GM10248 (cell line): Measurements from ENCODE around the gene PTK7.

Source experiments
- CTCF ChIA-PET: fragments of 300-600 bp; sonication (Branson Sonifier 250); formaldehyde crosslinking; extraction: SDS; loops from one replicate; lab custom pipeline; 2021; ENCODE audit warnings: antibody characterized with exemption; lab: Yijun Ruan, JAX
- POLR2A ChIA-PET: fragments of 350-650 bp; sonication (Branson Sonifier 250); formaldehyde crosslinking; extraction: SDS; loops from one replicate; lab custom pipeline; 2020; ENCODE audit warnings: antibody characterized with exemption; lab: Yijun Ruan, JAX
- DNase-seq: peaks from one replicate; pipeline ENCODE4 v3.0.0; 2012; ENCODE audit errors: extremely low spot score
- CTCF ChIP-seq: IDR thresholded peaks from 2 replicates; pipeline ENCODE4 v1.5.1; 2012; ENCODE audit warnings: mild to moderate bottlenecking, low read depth; ENCODE audit errors: extremely low read depth, missing control alignments, control extremely low read depth

Gene PTK7

GRCh38 chr6:43075670-43076463 is at the start of gene PTK7:
TSS of gene PTK7 (plus strand) at chr6:43076314. CDS start at chr6:43076489, 175 bp downstream.
- CTCF ChIA-PET, result interaction anchor here (2.2 kb wide), 1 partner anchor 68 kb away, joined by 8 read pairs; no protein-coding TSS in a partner anchor
- no peak for TF ChIP-seq CTCF
- DNase-seq, result no peak

GRCh38 chr6:43026365-43026764 is 49.7 kb upstream of the PTK7 start:
- no peak for TF ChIP-seq CTCF
- ChIA-PET POLR2A (no interaction called here), CTCF (interaction anchor here (1.2 kb wide), 1 partner anchor 14 kb away, joined by 3 read pairs; no protein-coding TSS in a partner anchor)
- DNase-seq, result no peak

More at GRCh38 chr6:43075670-43076463, at the start of gene PTK7:
- POLR2A ChIA-PET, result interaction anchor here (0.6 kb wide), 1 partner anchor 11 kb away, joined by 4 read pairs; no protein-coding TSS in a partner anchor

- no peak for TF ChIP-seq CTCF
- POLR2A ChIA-PET, result no interaction called here
- CTCF ChIA-PET, result interaction anchor here (1.0 kb wide), 1 partner anchor 11 kb away, joined by 3 read pairs; no protein-coding TSS in a partner anchor
- no peak for DNase-seq
Measured at GRCh38 chr6:43029120-43029519, 47.0 kb upstream of the PTK7 start.

- TF ChIP-seq CTCF, result no peak
- ChIA-PET POLR2A (no interaction called here), CTCF (no interaction called here)
- no peak for DNase-seq
Measured at GRCh38 chr6:43032326-43032725, 43.8 kb upstream of the PTK7 start.

- DNase-seq, result no peak
- no peak for TF ChIP-seq CTCF
- ChIA-PET CTCF (interaction anchor here (1.0 to 1.4 kb wide), 3 partner anchors 26 to 138 kb away, joined by 3 read pairs; partner anchors contain the start of genes KLC4 and MRPL2), POLR2A (interaction anchor here (1.6 kb wide), 1 partner anchor 19 kb away, joined by 10 read pairs; the partner anchor contains the start of gene KLHDC3)
Measured at GRCh38 chr6:43033496-43034189, 42.5 kb upstream of the PTK7 start.

- no peak for DNase-seq
- TF ChIP-seq CTCF, result no peak
- POLR2A ChIA-PET, result interaction anchor here (1.6 kb wide), 1 partner anchor 20 kb away, joined by 10 read pairs; the partner anchor contains the start of gene KLHDC3
- CTCF ChIA-PET, result interaction anchor here (1.0 to 1.4 kb wide), 4 partner anchors 11 to 139 kb away, joined by 3 to 4 read pairs (median 3); partner anchors contain the start of genes KLC4 and MRPL2
Measured at GRCh38 chr6:43034190-43034525, 42.0 kb upstream of the PTK7 start.
